Measurements from ENCODE around the gene DCHS1.

DNA sequence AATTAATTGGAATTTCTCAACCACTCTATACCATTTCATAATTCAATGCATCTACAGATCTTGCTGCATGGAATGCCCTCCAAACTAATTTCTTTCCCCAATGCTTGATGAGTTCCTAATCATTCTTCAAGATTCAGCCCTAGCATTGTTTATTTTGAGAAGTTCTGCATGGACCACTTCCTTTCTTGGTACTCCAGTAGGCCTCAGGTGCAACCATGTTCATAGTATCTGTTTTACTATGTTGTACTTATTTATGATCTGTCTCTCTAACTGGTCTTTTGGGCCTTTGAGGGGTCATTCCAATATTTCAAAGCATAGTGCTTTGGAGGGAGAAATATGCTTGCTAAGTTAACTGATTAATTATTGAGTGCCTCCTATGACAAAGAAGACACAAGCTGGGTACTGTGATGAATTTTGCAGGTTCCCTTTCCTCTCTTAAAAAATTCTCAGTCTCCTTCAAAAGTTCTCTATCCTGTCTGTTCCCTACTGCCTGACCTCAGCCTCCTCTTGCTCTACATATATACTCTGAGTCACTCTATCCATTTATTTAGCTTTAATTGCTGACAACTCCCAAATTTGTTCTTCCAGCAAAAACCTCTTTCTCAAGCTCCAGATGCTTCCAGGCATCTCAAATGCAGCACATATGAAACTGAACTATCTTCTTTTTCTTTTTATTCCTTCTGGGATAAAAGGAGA lies 18.1 kb upstream of the DCHS1 start:
- TF ChIP-seq HMGXB4 (CRISPR knock-in tag; IDR thresholded peaks at IDR 0.05; ENCODE audit: borderline replicate concordance), result no peak
- no peak for TF ChIP-seq CTCF (IDR thresholded peaks at IDR 0.05)
- no peak for TF ChIP-seq RAD21 (conservative IDR thresholded peaks at IDR 0.05 in 1 of 2, IDR thresholded peaks at IDR 0.05 in 1 of 2)
- TF ChIP-seq HDAC2 (IDR thresholded peaks at IDR 0.05), result no peak
- no peak for TF ChIP-seq KDM5A (IDR thresholded peaks at IDR 0.05)
- no peak for TF ChIP-seq POLR2A (IDR thresholded peaks at IDR 0.05; ENCODE audit: low read length)
- no peak for TF ChIP-seq EP300 (IDR thresholded peaks at IDR 0.05)
- no peak for TF ChIP-seq NR3C1 (IDR thresholded peaks at IDR 0.05)
- TF ChIP-seq, protein P1, sequence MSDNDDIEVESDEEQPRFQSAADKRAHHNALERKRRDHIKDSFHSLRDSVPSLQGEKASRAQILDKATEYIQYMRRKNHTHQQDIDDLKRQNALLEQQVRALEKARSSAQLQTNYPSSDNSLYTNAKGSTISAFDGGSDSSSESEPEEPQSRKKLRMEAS (IDR thresholded peaks at IDR 0.05), result no peak
- no peak for TF ChIP-seq RNF2 (IDR thresholded peaks at IDR 0.05; ENCODE audit: borderline replicate concordance, low read depth)
- no peak for TF ChIP-seq POLR2AphosphoS2 (conservative IDR thresholded peaks at IDR 0.05; ENCODE audit: low read length)
- no peak for TF ChIP-seq CEBPB (IDR thresholded peaks at IDR 0.05)
- TF ChIP-seq MYC (IDR thresholded peaks at IDR 0.05; ENCODE audit: borderline replicate concordance, low read length), result no peak

Data from A549 (cell line).